Stimulated activated CD4-positive, alpha-beta T cell treated with anti-CD3 and anti-CD28 coated beads, Interleukin-12 subunit alpha, Interleukin-12 subunit beta, amount 100 ng/mL, for 24 hours (primary cell): ENCODE measurements around the gene SLC22A23.
"Not testable (repeated sequence)": the region's sequence is repeated elsewhere in the genome, so short reads cannot be mapped to it uniquely, and the experiment has no call there.

Experiments
- DNase-seq, 2 experiments: peaks; one replicate each; pipeline ENCODE4 v3.0.0-alpha.2; 2020; ENCODE audit warnings: low read depth in 2 of 2

SLC22A23 gene

DNA sequence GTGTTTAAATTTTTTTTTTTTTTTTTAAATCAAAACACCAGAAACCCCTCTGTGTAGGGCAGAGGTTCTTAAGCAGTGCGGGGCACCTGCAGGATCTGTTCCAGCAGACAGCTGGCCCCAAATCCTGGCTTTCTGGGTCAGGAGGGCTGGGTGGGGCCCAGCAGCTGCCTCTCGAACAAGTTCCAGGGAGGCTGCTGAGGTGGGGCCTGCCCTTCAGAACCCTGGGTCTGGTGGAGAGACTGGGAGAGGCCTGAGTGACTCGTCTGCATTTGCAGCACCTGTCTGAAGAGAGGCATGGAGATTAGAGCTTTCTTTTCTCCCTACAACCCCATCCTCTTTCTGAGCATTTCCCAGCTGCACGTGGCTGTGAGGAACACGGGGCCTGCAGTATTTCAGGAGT lies 189.7 kb downstream of the SLC22A23 start:
- no peak for DNase-seq

DNA sequence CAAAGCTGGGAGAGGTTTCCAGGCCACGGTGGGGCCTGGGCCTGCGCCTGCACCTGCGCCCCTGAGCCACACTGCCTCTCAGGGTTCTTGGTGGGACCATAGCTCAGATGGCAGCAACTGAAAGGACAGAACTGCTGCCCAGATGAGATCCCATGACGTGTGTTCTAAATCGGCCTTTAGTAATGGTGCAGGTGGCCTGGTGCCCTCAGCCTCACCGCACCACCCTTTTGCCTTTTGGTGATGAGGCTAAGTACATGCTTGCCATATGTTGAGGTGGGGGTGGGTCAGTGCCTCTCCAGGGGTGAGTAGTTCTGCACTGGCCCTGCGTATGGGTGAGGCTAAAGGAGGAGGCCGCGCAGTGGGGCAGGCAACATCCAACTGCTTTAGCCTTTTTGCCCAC lies 190.7 kb downstream of the SLC22A23 start:
- DNase-seq, result no peak

DNA sequence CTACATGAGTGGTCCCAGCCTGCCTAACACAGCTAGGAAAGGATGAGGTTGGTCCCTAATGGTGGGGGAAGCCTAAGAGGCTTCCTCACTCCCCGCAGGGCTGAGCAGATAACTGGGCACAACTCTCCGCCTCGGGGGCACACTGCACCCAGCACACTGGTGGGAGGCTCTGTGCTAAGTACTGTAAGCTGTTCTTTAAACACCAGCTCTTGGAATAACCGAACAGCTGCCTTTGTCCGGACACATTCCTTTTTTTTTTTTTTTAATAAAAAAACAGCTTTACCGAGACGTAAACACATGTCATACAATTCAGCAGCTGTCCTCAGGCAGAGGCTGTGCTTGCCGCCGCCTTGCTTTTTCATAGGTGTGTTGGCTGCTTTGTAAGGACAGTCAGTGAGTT lies 191.2 kb downstream of the SLC22A23 start:
- DNase-seq, result no peak

DNA sequence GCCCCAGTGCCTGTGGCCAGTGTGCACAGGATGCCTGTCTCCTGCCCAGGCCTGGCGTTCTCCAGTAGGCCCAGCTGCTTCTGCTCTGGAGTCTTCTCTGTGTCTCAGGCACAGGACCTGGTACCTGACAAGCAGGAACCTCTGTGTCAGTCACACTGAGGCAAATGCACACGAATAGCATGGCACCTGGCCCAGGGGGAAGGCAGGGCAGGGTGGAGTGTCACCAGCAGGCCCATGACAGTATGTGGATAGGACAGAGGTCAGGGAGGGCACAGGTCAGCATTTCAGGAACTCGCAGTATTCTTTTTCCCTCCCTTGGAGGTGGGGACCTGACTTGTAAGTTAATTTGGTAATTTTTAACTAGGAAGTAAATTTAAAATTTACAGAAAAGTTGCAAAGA lies 192.5 kb downstream of the SLC22A23 start:
- no peak for DNase-seq

DNA sequence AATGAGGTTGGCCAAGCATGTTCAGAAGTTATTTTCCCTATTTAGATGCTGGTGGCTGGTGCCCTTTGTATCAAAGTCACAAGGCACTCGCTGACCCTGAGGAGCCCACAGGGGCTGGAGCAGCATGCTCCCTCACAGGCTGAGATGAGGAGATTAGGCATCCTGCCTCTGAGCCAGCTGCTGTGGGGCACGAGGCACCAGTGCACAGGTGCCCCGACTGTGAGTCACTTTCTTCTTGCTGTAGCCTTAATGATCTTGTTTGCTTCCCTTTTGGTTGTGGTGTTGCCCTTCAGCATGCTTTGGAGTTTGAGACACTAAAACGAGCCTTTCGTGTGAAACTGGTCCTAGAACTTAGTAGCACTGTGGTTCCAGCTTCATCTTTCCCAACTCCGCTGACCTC lies 193.8 kb downstream of the SLC22A23 start:
- no peak for DNase-seq

DNA sequence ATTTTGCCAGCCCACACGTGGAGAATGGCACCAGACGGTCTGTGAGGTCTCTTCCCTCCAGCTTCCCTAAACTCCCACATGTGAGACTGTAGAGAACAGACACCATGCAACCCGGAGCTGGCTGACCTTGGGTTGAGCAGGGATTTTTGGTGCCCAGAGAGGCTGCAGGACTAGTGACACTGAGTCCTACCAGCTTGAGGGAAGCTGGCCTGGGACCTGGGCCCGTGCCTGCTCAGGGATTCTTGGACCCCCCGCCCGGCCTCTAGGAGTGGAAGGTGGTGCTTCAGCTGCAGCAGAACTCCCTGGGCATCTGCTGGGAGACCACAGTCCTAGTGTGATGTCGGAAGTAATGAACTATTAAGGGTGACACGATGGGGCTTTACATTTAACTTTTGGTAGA lies 194.9 kb downstream of the SLC22A23 start:
- DNase-seq, result no peak

DNA sequence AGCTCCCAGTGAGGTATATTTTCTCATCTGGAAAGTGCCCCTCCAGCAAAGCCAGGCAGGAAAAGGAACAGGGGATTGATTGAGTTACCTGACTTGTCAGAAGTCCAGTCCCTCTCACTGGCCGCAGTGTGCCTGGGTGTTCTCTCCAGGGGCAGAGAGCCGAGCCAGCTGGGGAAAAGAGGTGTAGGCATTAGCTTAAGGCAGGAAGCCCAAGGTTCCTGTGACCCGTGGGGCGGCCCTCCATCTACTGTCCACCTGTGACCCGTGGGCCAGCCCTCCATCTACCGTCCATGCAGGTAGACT lies 195.4 kb downstream of the SLC22A23 start:
- no peak for DNase-seq

DNA sequence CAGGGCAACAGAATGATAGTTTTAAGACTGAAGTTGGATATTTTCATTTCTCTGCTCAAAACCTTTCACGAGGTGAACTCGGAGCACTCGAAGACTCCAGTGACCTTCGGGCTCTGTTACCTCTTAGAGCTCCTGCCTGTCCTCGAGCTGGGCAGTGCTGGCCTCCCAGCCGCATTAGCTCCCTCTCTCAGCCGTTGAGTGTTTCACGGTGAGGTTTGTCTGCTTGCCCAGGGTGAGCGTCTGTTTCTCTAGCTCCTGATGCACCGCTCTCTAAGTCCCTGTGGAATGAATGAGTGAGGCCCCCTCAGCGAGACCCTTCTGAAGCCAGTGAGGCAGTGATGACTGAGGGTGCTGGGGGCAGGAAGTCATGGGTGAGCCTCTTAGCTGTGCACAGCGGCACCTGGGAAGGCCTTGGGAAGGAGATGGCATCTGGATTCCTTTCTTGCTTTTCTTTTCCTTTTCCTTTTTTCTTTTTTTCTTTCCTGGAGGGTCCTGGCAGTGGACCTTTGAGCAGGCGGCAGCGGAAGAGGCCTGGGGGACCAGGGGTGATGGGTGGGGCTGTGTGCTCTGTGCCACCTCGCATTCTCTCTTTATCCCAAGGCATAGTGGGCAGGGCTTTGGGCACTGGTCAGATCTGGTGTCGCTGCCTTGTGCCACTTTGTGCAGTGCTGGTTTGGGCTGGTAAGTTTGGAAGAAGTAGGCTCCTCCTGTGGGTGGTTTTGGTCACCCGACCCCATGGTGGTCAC lies 195.9 kb downstream of the SLC22A23 start:
- no peak for DNase-seq

DNA sequence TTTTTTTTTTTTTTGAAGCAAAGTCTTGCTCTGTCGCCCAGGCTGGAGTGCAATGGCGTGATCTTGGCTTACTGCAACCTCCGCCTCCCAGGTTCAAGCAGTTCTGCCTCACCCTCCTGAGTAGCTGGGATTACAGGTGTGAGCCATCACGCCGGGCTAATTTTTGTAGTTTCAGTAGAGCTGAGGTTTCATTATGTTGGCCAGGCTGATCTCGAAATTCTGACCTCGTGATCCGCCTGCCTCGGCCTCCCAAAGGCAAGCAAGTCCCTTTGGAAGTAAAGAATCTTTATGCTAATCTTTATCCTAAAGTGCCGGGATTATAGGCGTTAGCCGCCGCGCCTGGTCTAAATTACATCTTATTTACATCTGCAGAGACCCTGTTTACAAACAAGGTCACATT lies 196.6 kb downstream of the SLC22A23 start:
- no peak for DNase-seq

DNA sequence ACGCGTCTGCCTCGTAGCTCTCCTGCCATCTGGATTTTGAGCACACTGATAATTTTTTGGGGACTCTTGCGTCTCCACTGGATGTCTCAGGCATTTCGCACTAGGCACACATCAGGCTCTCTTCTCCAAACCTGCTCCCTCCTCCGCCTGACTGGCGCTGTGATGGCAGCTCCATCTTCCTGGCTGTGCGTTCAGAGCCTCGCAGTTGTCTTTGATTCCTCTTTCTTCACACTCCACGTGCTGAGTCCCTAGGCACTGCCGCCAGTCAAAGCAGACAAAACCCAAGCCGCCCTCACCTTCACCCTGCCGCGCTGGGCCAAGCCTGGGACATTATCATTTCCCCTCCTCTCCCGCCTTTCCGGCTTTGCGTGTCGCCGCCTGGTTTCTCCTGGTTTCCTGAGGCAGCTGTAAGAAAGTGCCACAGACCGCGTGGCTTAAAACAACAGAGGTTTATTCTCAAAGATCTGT lies 197.3 kb downstream of the SLC22A23 start:
- DNase-seq, result peak in 1 of 2 experiments; percentile 25

DNA sequence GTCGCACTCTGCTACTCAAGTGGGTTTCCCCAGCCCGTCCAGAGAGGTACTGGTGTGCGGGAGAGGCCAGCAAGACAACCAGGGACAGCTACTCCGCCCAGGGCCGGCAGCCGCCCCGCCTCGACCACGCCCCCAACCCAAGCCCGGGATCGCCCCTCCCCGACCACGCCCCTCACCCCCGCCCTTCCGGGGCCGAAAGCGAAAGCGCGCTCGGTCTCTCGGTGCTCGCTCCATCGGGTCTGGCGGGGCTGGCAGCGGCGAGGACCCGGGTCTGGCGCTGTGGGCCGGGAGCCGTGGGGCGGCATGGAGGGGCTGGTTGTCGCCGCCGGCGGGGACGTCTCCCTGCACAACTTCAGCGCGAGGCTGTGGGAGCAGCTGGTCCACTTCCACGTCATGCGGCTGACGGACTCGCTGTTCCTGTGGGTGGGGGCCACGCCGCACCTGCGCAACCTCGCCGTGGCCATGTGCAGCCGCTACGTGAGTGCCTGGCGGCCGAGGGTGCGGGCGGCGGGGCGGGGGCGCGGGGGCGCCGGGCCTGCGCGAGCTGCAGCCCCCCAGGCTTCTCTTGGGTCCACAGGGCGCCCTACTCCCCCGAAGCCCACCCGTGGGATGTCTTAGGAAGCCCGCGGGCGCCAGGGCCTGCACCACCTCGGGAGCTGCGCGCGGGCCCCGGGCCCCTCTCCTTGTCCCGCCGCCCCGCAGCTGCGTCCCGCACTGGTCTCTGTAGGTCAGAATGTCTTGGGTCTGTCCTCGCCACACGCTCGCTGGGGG lies 197.9 kb downstream of the SLC22A23 start, which contains the start of gene PSMG4:
TSS of gene PSMG4 (plus strand) at position 228 of the 771 bp plus-strand sequence. CDS start at position 304, 76 bp downstream.
- peak; percentile 89 to 94 for DNase-seq

DNA sequence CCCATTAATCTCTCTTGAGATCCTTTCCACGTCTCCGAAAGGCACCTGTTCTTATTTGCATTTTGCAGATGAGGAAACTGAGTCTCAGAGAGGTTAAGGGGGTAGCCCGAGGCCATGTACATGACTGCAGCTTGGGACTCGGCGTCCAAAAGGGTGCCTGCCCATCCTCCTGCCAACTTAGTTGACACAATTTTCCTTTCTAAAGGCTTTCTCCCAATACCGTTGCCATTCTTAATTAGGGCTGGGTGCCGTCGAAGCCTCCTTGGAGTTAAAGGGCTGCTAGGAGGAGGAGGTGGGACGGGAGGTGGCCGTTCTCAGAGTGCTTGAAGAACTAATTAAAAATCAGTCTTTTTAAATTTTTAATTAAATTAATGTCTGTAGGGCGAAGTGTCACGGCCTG lies 198.6 kb downstream of the SLC22A23 start:
- DNase-seq, result no peak

DNA sequence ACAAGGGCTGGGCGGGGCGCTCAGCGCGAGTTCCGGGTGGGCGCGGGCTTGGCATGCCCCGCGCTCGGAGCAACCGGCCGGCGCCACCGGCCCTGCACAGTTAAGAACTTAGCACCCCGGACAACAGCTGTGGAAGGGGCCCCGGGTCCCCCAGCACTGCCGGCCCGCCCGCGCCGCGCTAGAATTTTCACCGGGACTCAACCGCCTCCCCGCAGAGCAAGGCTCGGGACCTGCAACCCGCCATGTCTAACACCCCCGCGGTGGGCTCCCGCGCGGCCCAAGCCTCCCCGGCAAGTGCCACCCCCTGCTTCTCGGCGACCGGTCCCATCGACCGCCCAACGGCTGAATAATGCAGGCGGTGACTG lies 203.3 kb downstream of the SLC22A23 start:
- no peak for DNase-seq

DNA sequence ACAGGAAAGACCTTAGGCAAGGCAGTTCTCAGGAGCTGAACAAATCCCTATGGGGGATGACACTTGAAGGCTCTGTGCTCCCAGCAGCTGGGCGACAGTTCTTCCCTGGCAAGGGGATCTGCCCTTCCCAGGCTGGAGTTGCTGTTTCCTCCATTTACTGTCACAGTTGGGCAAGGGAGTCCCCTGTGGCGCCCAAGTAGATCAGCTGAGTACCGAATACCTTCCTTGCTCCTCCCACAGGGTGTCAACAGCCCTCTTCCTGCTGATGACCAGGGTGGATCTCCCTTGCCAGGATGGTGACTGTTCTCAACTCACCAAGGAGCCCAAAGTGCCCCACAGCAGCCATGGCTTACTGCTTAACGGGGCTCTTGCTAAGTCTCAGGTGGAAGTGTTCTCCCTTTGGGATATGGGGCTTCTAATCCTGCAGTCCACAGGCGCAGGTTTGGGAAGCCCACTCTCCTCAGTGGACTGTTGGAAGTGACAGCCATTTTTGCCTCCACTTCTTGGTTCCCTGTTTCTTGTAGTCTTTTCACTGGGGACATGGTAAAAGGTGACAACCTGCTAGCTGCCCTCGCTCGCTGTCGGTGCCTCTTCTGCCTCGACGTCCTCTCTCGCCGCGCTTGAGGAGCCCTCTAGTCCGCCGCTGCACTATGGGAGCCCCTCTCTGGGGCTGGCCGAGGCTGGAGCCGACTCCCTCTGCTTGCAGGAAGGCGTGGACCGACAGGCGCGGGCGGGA lies 203.8 kb downstream of the SLC22A23 start:
- no peak for DNase-seq

DNA sequence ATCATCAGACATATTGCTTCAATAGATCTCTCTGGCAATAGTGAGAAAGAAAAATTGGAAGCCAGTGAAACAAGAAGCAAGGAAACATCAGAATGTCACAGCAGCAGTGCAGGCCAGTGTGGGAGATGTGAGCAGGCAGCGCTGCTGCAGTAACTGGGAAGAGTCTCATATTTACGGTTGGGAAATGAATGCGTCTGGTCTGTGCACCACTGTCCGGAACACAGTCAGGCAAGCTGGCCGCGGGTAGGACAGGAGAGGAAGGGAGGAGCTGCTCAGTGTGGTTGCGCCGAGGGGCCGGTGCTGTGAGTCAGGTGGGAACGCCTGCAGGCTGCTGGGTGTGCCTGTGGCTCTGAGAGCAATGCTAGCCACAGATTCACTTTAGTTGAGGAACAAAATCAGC lies 204.5 kb downstream of the SLC22A23 start:
- DNase-seq, result no peak

DNA sequence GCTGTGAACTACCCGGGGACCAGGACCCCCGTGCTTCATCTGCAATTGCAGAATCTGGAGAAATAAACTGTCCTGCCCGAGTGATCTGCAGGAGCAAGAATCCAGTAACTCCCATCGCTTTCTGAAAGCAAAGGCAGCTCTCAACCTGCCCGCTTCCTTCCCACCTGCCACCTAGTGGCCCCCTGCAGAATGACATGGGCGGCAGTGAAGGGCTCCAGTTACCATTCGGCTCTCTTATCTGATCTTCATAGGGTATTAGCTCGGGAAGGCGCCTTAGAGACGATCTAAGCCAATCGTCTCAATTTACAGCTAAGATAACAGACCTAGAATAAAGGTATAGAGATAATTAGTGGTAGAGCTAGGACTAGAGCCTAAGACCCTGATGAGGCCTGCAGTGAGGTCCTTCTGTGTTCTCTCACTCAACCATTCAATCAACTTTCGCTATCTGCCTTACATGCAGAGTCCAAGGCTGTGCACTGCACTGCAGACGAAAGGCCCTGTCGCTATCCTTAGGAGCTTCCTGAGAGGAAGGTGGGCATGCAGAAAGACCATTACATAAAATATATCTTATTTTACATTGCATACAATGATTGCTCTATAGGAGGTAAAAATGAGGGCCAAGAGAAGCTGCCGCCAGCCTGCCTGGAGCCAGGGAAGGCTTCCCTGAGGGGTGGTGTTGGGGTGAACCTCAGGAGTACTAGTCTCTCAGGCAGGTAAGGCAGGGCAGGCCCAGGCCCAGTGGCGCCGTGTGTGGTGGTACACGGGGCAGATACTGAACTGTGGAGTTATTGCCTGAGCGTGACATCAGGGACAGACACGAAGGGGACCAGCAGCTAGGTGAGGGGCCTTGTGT lies 205.2 kb downstream of the SLC22A23 start:
- DNase-seq, result peak; percentile 65 to 79

DNA sequence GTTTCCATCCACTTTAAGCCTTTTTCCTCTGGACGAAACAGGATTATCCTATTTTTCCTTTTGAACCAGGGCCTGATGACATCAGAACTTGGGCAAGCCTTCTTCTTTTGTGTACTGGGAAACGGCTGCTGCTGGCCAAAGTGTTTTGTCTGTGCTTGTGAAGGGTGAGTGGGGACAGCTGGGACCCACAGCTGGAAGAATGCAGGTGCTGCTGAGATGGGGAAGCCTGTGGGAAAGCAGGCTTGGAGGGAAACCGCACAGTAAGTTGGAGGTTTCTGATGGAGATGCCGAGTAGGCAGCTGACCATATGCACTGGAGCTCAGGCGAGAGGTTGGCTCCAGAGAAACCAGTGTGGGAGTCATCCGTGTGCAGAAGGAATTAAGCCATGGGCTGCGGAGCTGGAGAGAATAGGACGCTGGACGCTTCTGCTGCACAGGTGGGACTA lies 206.6 kb downstream of the SLC22A23 start:
- no peak for DNase-seq

DNA sequence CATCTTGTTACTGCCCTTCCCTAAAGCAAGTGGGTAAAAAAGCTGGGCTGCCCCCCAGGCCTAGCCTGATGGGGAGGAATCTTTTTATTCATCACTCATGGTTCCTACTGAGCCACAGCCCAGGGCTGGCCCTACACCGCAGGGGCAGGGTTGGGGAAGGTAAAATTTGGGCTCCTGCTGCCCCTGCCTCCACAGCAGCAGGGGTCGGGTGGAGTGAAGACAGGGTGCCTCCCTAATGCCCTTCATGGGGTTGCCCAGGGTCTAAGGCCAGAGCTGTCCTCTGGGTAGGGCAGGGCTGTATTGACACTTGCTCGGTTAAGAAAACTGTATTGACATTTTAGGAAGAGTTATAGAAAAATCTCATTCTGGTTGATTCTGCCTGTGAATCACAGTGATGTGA lies 207.0 kb downstream of the SLC22A23 start:
- no peak for DNase-seq

DNA sequence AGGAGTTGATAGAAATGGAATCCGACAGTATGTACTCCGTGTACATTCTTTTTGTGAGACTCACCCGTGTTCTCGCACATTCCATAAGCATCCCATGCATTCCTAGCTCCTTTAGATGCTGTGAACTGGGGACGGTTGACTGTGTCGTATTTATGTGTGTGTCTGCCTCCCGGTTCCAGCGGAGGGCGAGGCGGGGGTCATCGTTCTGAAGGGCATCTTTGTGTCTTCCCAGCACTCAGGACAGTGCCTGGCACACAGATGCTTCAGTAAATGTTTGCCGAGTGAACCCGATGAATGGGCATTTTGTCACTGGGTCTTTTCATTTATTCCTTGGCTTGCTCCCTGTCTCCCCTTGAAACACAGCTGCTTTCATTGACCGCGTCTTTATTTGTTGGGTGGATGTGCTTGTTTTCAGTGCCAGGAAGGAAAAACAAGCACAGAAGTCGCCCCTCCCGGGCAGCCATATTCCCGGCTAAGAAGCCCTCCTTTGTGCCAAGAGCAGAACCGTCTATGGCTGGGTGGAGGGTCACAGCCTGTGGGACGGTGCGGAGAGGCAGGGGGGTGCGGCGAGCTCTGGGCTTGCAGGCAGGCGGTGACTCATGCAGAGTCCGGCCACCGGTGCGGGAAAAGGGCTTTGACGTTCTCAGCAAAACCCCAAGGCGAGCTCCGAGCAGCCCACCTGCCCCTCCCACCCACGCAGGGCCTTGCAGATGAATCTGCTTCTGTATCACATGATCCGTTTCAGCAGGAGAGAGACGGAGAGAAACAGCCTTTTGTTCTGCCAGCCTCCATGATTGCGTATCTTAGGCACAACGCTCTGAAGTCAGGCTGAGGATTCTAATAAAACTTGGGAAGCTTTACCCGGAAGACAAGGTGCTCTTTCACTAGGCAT lies 209.3 kb downstream of the SLC22A23 start:
- no peak for DNase-seq

DNA sequence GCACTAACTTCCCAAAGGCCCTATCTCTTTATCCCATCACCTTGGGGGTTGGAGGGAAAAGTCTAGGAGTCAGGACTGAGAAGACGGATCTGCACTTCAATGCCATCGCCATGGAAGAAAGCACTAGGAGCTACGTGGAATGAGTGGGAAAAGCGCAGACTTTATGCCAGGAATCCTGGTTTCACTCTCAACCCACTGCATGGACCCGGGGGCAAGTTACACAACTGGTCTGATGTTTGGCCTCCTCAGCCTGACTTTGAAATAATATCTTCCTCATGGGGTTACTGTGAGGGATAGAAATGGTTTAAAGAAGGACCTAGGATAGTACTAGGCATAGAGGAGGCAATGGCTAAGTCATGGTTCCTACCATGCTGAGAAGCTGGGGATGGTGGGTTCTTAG lies 211.6 kb downstream of the SLC22A23 start:
- DNase-seq, result no peak

DNA sequence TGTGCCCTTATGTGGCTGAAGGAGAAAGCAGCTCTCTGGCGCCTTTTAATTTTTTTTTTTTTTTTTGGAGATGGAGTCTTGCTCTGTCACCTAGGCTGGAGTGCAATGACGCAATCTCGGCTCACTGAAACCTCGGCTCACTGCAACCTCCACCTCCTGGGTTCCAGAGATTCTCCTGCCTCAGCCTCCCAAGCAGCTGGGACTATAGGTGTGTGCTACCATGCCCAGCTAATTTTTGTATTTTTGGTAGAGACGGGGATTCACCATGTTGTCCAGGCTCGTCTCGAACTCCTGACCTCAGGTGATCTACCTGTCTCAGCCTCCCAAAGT lies 212.1 kb downstream of the SLC22A23 start:
- DNase-seq, result not testable (repeated sequence)
